ENCODE results near the gene GSTA5. TPM values are rescaled to one million over a fixed set of nuclear protein-coding genes. Genes with fewer than 3 reads are reported as not detected.
"Not testable (repeated sequence)": the region's sequence is repeated elsewhere in the genome, so short reads cannot be mapped to it uniquely, and the experiment has no call there.

Gene GSTA5
- total RNA-seq, 1 experiment from 2014 or later = not detected

DNA sequence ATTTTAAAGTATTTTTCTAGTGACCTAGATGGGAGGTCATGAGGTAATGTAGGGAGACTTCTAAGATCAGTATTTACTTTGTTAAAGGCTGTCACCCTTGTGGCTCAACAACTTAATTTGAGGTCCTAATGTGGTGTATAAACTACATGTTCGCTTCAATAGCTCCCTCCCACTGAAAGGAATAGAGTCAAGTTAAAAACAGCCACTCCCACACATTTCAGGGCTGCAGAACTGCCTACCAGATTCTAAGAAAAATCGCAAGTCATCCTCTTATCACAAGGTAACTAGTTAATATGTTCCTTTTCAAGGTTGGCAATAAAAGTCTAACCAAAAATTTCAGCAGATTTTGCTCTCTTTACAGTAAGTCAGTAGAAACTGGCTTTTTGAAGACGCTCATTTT is 52.1 kb downstream of the GSTA5 start:
- DNase-seq (ENCODE audit: low spot score) = no peak

DNA sequence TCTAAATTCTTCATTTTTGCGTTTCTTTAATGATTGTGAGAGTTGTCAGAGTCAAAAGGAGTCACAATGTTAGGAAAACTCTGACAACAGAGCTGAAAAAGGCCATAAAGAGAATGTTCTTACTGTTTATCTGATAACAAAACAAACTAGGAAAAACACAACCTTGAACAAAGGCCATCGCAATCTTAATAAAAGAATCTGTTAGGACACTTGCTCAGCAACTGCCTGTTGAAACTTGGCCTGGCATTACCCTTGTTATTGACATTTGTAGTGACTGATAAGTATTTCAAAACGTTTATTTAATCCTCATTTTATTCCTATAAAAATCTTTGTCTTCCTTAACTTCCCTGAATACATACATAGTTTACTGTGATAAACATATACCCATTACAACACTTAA is 52.7 kb downstream of the GSTA5 start:
- no peak for DNase-seq (ENCODE audit: low spot score)

DNA sequence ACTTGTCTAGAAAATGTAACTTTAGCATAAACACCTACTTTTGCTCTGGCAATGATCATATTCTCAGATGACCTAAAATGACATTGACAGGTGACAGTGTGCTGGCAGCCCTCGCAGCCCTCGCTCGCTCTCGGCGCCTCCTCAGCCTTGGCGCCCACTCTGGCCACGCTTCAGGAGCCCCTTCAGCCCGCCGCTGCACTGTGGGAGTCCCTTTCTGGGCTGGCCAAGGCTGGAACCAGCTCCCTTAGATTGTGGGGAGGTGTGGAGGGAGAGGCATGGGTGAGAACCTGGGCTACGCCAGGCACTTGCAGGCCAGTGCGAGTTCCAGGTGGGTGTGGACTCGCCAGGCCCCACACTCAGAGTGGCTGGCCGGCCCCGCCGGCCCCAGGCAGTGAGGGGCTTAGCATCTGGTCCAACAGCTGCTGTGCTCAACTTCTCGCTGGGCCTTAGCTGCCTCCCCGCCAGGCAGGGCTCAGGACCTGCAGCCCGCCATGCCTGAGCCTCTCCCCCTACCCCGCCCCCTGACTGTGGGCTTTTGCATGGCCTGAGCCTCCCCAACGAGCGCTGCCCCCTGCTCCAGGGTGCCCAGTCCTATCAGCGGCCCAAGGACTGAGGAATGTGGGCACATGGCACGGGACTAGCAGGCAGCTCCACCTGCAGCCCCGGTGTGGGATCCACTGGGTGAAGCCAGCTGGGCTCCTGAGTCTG is 54.2 kb downstream of the GSTA5 start:
- DNase-seq (ENCODE audit: low spot score) = no peak

DNA sequence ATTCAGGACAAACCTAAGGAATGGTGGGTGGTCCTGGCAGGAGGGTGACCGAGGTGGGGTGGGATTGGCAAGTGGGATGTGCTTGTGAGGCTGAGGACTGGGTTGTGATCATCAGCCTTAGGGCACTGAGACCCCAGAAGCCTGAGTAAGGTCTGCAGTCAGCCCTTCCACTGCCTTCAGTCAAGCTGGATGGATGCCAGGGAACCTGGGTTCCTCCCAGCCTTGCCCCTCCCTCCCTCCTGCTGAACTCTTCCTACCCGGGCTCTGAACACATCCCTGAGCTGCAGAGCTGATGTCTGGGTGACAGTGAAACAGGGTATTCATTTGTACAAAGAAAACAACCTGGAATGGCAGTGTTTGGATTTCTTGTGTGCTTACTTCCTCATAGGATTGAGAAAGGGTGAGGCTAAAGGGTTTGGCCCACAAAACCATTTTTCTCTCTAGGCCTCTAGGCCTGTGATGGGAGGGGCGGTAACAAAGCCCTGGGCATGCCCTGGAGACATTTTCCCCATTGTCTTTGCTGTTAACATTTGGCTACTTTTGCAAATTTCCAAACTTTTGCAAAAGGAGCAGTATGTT is 57.8 kb downstream of the GSTA5 start:
- DNase-seq (ENCODE audit: low spot score) = not testable (repeated sequence)

DNA sequence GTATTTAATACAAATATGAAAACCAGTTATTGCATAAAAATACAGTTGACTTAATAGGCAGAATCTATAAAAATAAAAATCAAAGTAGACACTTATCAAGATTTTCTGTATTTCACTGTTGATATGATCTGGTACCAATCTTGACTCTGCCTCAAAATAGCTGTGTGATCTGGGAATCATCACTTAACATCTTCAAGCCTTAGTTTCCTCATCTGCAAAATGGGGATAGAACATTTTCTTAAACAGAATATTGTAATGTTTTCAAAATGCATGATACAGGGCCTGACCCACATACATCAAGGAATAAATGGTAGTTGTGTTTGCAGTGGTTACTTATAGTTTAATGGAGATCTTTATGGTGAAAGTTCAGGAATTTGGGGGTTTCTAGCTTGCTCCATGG is 58.4 kb downstream of the GSTA5 start:
- DNase-seq (ENCODE audit: low spot score) = not testable (repeated sequence)

Other genes with a start within 250 kb of the GSTA5 start
- gene TMEM14A, start 169.7 kb downstream of the GSTA5 start, total RNA-seq (2014; rRNA removed; shearing (Covaris generic)) = 141 and 148 TPM in 2 replicates
- 0.37 TPM in 1 of 2 replicates, not detected in the other for gene GSTA2, start 77.3 kb downstream of the GSTA5 start, total RNA-seq (2014; rRNA removed; shearing (Covaris generic))
- not detected in 2 replicates for gene GSTA1, start 37.0 kb downstream of the GSTA5 start, total RNA-seq (2014; rRNA removed; shearing (Covaris generic))
- gene GSTA3, start 68.9 kb upstream of the GSTA5 start, total RNA-seq (2014; rRNA removed; shearing (Covaris generic)) = 0.19 TPM in 1 of 2 replicates, not detected in the other
- gene GSTA4, start 154.5 kb upstream of the GSTA5 start, total RNA-seq (2014; rRNA removed; shearing (Covaris generic)) = 14.9 and 19.2 TPM in 2 replicates
- gene CILK1, start 221.0 kb upstream of the GSTA5 start, total RNA-seq (2014; rRNA removed; shearing (Covaris generic)) = 7.8 and 9.7 TPM in 2 replicates
- gene FBXO9, start 224.6 kb upstream of the GSTA5 start, total RNA-seq (2014; rRNA removed; shearing (Covaris generic)) = 43.6 and 45.5 TPM in 2 replicates

Data from H4 (cell line).